GM12878 (cell line): ENCODE data around the gene ZNF132.

Experiments
- CBFB ChIP-seq: IDR thresholded peaks from 2 replicates; pipeline ENCODE4 v1.6.1; 2016; ENCODE audit warnings: antibody characterized with exemption, low read depth
- FOS ChIP-seq: IDR thresholded peaks from 3 replicates; pipeline ENCODE4 v1.6.1; 2011; ENCODE audit warnings: borderline replicate concordance; ENCODE audit not compliant: insufficient read length; ENCODE audit errors: extremely low read depth
- POLR2AphosphoS2 ChIP-seq: IDR thresholded peaks from 2 replicates; pipeline ENCODE4 v1.6.1; 2011; ENCODE audit warnings: low read depth, mild to moderate bottlenecking, low read length, improper control_type of control experiment, moderate library complexity
- RB1 ChIP-seq: fragments of 450-650 bp; formaldehyde crosslinking; IDR thresholded peaks from 2 replicates; pipeline ENCODE4 v1.6.1; 2017; ENCODE audit warnings: mild to moderate bottlenecking, borderline replicate concordance
- TF ChIP-seq, protein P1 (sequence below): fragments of 450-650 bp; IDR thresholded peaks from 2 replicates; pipeline ENCODE4 v1.6.1; 2018; ENCODE audit warnings: borderline replicate concordance, mild to moderate bottlenecking; ENCODE audit not compliant: partially characterized antibody

DNA sequence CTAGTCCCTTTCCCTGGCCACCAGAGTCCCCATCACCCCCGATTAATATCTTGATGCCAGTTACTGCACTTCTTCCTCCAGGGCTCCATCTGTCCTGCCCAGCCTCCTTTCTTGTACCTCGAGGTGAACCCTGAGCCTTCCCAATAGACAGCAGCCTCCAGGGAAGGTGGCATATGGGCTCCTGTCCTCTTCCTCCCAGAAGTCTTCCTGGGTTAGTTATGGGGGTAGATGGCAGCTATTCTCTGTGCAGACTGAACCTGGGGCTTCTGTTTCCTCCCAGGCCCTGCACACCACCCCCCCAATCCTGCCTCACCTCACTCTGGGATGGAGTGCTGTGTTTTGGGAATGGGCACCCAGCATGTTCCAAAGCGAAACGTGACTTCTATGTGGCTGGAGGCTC is 41.9 kb downstream of the ZNF132 start:
- TF ChIP-seq RB1 (no peak), FOS (no peak), CBFB (no peak), POLR2AphosphoS2 (no peak)
- TF ChIP-seq, protein P1, sequence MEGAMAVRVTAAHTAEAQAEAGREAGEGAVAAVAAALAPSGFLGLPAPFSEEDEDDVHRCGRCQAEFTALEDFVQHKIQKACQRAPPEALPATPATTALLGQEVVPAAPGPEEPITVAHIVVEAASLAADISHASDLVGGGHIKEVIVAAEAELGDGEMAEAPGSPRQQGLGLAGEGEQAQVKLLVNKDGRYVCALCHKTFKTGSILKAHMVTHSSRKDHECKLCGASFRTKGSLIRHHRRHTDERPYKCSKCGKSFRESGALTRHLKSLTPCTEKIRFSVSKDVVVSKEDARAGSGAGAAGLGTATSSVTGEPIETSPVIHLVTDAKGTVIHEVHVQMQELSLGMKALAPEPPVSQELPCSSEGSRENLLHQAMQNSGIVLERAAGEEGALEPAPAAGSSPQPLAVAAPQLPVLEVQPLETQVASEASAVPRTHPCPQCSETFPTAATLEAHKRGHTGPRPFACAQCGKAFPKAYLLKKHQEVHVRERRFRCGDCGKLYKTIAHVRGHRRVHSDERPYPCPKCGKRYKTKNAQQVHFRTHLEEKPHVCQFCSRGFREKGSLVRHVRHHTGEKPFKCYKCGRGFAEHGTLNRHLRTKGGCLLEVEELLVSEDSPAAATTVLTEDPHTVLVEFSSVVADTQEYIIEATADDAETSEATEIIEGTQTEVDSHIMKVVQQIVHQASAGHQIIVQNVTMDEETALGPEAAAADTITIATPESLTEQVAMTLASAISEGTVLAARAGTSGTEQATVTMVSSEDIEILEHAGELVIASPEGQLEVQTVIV, result no peak
